ENCODE measurements around the gene RIPK4. TPM values are rescaled to one million over a fixed set of nuclear protein-coding genes. Genes with fewer than 3 reads are reported as not detected.
A peak's percentile ranks its signal among the peaks of the same experiment; 100 is the strongest.

The RIPK4 gene
- total RNA-seq, 1 experiment from 2014 or later = 252 TPM

- Histone ChIP-seq H3K4me2 (ENCODE audit: low read length) (peak overlapping the region; percentile 75), H3K27me3 (ENCODE audit: low read length) (no peaks in the 10 kb centered on the region), H4K20me1 (ENCODE audit: low read length) (no peaks in the 10 kb centered on the region), H3K27ac (ENCODE audit: low read length) (peak overlapping the region; percentile 97), H3K4me1 (ENCODE audit: insufficient read depth, low read length) (peaks cover 79% of the 10 kb centered on the region), H3K9me3 (ENCODE audit: low read length) (no peaks in the 10 kb centered on the region), H3K9me2 (replicated peaks; ENCODE audit: low read length) (no peaks in the 10 kb centered on the region), H3K36me3 (ENCODE audit: low read depth, low read length) (no peaks in the 10 kb centered on the region), H3K4me3 (ENCODE audit: low read length) (peak overlapping the region; percentile 8; the same call in 1 of the 2 replicates), H3K79me2 (ENCODE audit: low read length) (peaks cover 12% of the 10 kb centered on the region), H3K9ac (ENCODE audit: low read length) (peak overlapping the region; percentile 92), H2AFZ (ENCODE audit: low read length) (no peak overlapping the region), H3F3A (ENCODE audit: low read length, unreplicated experiment) (peaks cover 13% of the 10 kb centered on the region)
- ChIA-PET POLR2A (ENCODE audit: unreplicated experiment) (interaction anchor here (0.5 to 0.6 kb wide), 2 partner anchors 23 to 172 kb away, joined by 3 to 4 read pairs; no protein-coding TSS in a partner anchor), CTCF (interaction anchor here (0.6 to 1.4 kb wide), 2 partner anchors 16 to 172 kb away, joined by 3 to 4 read pairs; no protein-coding TSS in a partner anchor)
- DNase-seq (no peak), ATAC-seq (no peak)
- no peak for TF ChIP-seq CTCF (conservative IDR thresholded peaks at IDR 0.05; ENCODE audit: low read depth, low read length)
- no peak for TF ChIP-seq EZH2 (IDR thresholded peaks at IDR 0.05; ENCODE audit: low read length, unreplicated experiment)
- TF ChIP-seq EZH2phosphoT487 (IDR thresholded peaks at IDR 0.05; ENCODE audit: borderline replicate concordance, low read length) = no peak
- BruUV-seq (replicated peaks) = no TSS peak
- intact Hi-C loops (cut with micrococcal nuclease) = no loop called here
These were observed 17.7 kb upstream of the RIPK4 start for GRCh38 chr21:41784456-41785102.

GRCh38 chr21:41783476-41784180, 16.8 kb upstream of the RIPK4 start:
- H2AFZ ChIP-seq (ENCODE audit: low read length) = no peak overlapping the region
- H3K4me2 ChIP-seq (ENCODE audit: low read length) = peak overlapping the region; percentile 75

More at GRCh38 chr21:41783476-41784180, 16.8 kb upstream of the RIPK4 start:
- ChIA-PET POLR2A (ENCODE audit: unreplicated experiment) (interaction anchor here (0.5 to 1.2 kb wide), 5 partner anchors 16 to 171 kb away, joined by 3 to 12 read pairs (median 5); no protein-coding TSS in a partner anchor), CTCF (interaction anchor here (0.5 to 1.4 kb wide), 6 partner anchors 15 to 172 kb away, joined by 3 to 7 read pairs (median 4); no protein-coding TSS in a partner anchor)
- DNase-seq (peak; percentile 100), ATAC-seq (peak; percentile 66)
- peak overlapping the region; percentile 8; the same call in 1 of the 2 replicates for H3K4me3 ChIP-seq (ENCODE audit: low read length)
- no peaks in the 10 kb centered on the region for H3K9me3 ChIP-seq (ENCODE audit: low read length)
- H4K20me1 ChIP-seq (ENCODE audit: low read length) = no peaks in the 10 kb centered on the region
- intact Hi-C loops (cut with micrococcal nuclease) = loop anchor here (1.0 kb wide), 1 partner anchor 15 kb away; no protein-coding TSS in a partner anchor
- H3K9me2 ChIP-seq (replicated peaks; ENCODE audit: low read length) = no peaks in the 10 kb centered on the region
- H3K9ac ChIP-seq (ENCODE audit: low read length) = peak overlapping the region; percentile 92
- no peaks in the 10 kb centered on the region for H3K27me3 ChIP-seq (ENCODE audit: low read length)
- peaks cover 89% of the 10 kb centered on the region for H3K4me1 ChIP-seq (ENCODE audit: insufficient read depth, low read length)
- H3K27ac ChIP-seq (ENCODE audit: low read length) = peak overlapping the region; percentile 97
- no TSS peak for BruUV-seq (replicated peaks)
- no peaks in the 10 kb centered on the region for H3K36me3 ChIP-seq (ENCODE audit: low read depth, low read length)
- no peak for TF ChIP-seq EZH2phosphoT487 (IDR thresholded peaks at IDR 0.05; ENCODE audit: borderline replicate concordance, low read length)
- TF ChIP-seq CTCF (conservative IDR thresholded peaks at IDR 0.05; ENCODE audit: low read depth, low read length) = no peak
- H3K79me2 ChIP-seq (ENCODE audit: low read length) = peaks cover 12% of the 10 kb centered on the region
- H3F3A ChIP-seq (ENCODE audit: low read length, unreplicated experiment) = peaks cover 16% of the 10 kb centered on the region
